CD4-positive, alpha-beta T cell treated with Interleukin-4 for 4 hours (primary cell): Measurements from ENCODE around the gene PSMC3IP.
"Not testable (repeated sequence)": the region's sequence is repeated elsewhere in the genome, so short reads cannot be mapped to it uniquely, and the experiment has no call there.

ENCODE experiments used
- DNase-seq: peaks from one replicate; pipeline ENCODE4 v3.0.0-alpha.2; 2020

Gene PSMC3IP

GRCh38 chr17:42577532-42578281 is at the start of gene PSMC3IP:
Gene PSMC3IP (minus strand): TSS chr17:42577729. CDS start chr17:42577686, 43 bp downstream.
- peak; percentile 91 for DNase-seq

- no peak for DNase-seq
Measured at GRCh38 chr17:42623732-42624596, 46.4 kb upstream of the PSMC3IP start.

- DNase-seq = no peak
Measured at GRCh38 chr17:42623271-42623670, 45.7 kb upstream of the PSMC3IP start.

GRCh38 chr17:42621987-42622386 is 44.5 kb upstream of the PSMC3IP start:
- DNase-seq = not testable (repeated sequence)

GRCh38 chr17:42618442-42619150 is 41.1 kb upstream of the PSMC3IP start:
- DNase-seq = no peak

GRCh38 chr17:42617956-42618431 is 40.5 kb upstream of the PSMC3IP start:
- DNase-seq = no peak

GRCh38 chr17:42613699-42614295 is 36.3 kb upstream of the PSMC3IP start:
- no peak for DNase-seq

- DNase-seq = no peak
Measured at GRCh38 chr17:42612013-42612412, 34.5 kb upstream of the PSMC3IP start.

- DNase-seq = not testable (repeated sequence)
Measured at GRCh38 chr17:42609814-42610801, 32.6 kb upstream of the PSMC3IP start.

- peak; percentile 99 for DNase-seq
Measured at GRCh38 chr17:42609182-42609813, 31.8 kb upstream of the PSMC3IP start, which contains the start of the genes RETREG3 and TUBG1. Gene RETREG3 (minus strand): TSS chr17:42609374. CDS start chr17:42609324, 50 bp downstream. Gene TUBG1 (plus strand): TSS chr17:42609683. CDS start chr17:42609738, 55 bp downstream.

- peak; percentile 14 for DNase-seq
Measured at GRCh38 chr17:42608305-42609181, 31.0 kb upstream of the PSMC3IP start.

GRCh38 chr17:42607769-42608168 is 30.2 kb upstream of the PSMC3IP start:
- no peak for DNase-seq

GRCh38 chr17:42603318-42603717 is 25.8 kb upstream of the PSMC3IP start:
- no peak for DNase-seq

GRCh38 chr17:42598905-42599304 is 21.4 kb upstream of the PSMC3IP start:
- DNase-seq = no peak

GRCh38 chr17:42596386-42596785 is 18.9 kb upstream of the PSMC3IP start:
- no peak for DNase-seq

GRCh38 chr17:42591411-42591810 is 13.9 kb upstream of the PSMC3IP start:
- no peak for DNase-seq

GRCh38 chr17:42590886-42591285 is 13.4 kb upstream of the PSMC3IP start:
- no peak for DNase-seq

- DNase-seq = no peak
Measured at GRCh38 chr17:42586514-42587230, 9.1 kb upstream of the PSMC3IP start.

GRCh38 chr17:42585353-42585752 is 7.8 kb upstream of the PSMC3IP start:
- DNase-seq = no peak
